H1 (cell line): ENCODE data around the gene RASD2. TPM values are rescaled to one million over a fixed set of nuclear protein-coding genes. Genes with fewer than 3 reads are reported as not detected.
A peak's percentile ranks its signal among the peaks of the same experiment; 100 is the strongest.

Experiments
- CTCF ChIA-PET: fragments of 300-600 bp; sonication (Branson Sonifier 250); formaldehyde crosslinking; loops from one replicate; lab custom pipeline; 2021; ENCODE audit not compliant: partially characterized antibody; lab: Charles Lee
- POLR2A ChIA-PET: fragments of 300-600 bp; sonication (Branson Sonifier 250); formaldehyde crosslinking; loops from one replicate; lab custom pipeline; 2021; ENCODE audit warnings: inconsistent platforms; ENCODE audit not compliant: partially characterized antibody; lab: Charles Lee
- DNase-seq, 2 experiments: peaks; one replicate each; pipeline versions ENCODE4 v3.0.0 to v3.0.0-alpha.2; 2010 to 2022; ENCODE audit warnings: low spot score in 2 of 2, low read depth in 1 of 2, mixed read lengths in 1 of 2
- FAIRE-seq: peaks from 2 replicates; lab custom pipeline; 2011; peaks lifted over from hg19 to GRCh38; lab: Jason Lieb, UNC
- H2AFZ ChIP-seq: 2 replicates; pipeline ENCODE4 v1.8.1; 2012; ENCODE audit warnings: low read length, inconsistent platforms
- H2AK5ac ChIP-seq: 2 replicates; pipeline ENCODE4 v1.6.1; 2013; ENCODE audit warnings: low read depth, low read length
- H2BK120ac ChIP-seq: replicated peaks from 2 replicates; pipeline ENCODE3; 2013; ENCODE audit warnings: low read depth, low read length, inconsistent platforms
- H2BK12ac ChIP-seq: 2 replicates; pipeline ENCODE4 v1.6.1; 2013; ENCODE audit warnings: low read depth, low read length
- H2BK15ac ChIP-seq: 2 replicates; pipeline ENCODE4 v1.6.1; 2013; ENCODE audit warnings: low read length
- H2BK20ac ChIP-seq: 2 replicates; pipeline ENCODE4 v1.6.1; 2013; ENCODE audit warnings: low read length
- H2BK5ac ChIP-seq: 2 replicates; pipeline ENCODE4 v1.6.1; 2013; ENCODE audit warnings: low read depth, low read length
- H3K14ac ChIP-seq: 2 replicates; pipeline ENCODE4 v1.6.1; 2013; ENCODE audit warnings: inconsistent platforms; ENCODE audit not compliant: insufficient read length
- H3K18ac ChIP-seq: 2 replicates; pipeline ENCODE4 v1.6.1; 2013; ENCODE audit warnings: low read length; ENCODE audit errors: extremely low read depth
- H3K23ac ChIP-seq: 2 replicates; pipeline ENCODE4 v1.6.1; 2013; ENCODE audit warnings: inconsistent platforms; ENCODE audit not compliant: insufficient read length
- H3K23me2 ChIP-seq: 2 replicates; pipeline ENCODE4 v1.6.1; 2013; ENCODE audit warnings: low read depth, low read length
- H3K27ac ChIP-seq: 2 replicates; pipeline ENCODE4 v1.6.1; 2011; ENCODE audit warnings: low read depth, low read length, inconsistent platforms
- H3K27me3 ChIP-seq, 4 experiments: replicated peaks in 1 of 4; 1 replicate in 1 of 4; 2 replicates in 3 of 4; pipeline versions ENCODE4 v1.6.1 to v1.8.1; 2011 to 2013; ENCODE audit warnings: low read length in 3 of 4, mild to moderate bottlenecking in 3 of 4, inconsistent platforms in 2 of 4, mixed read lengths in 2 of 4, moderate library complexity in 1 of 4; ENCODE audit not compliant: control insufficient read depth in 3 of 4, insufficient read depth in 3 of 4; ENCODE audit errors: extremely low read depth in 1 of 4
- H3K36me3 ChIP-seq, 4 experiments: 2 replicates each; pipeline versions ENCODE4 v1.6.1 to v1.8.1; 2011 to 2013; ENCODE audit warnings: mild to moderate bottlenecking in 4 of 4, low read length in 3 of 4, moderate library complexity in 2 of 4, control low read depth in 1 of 4, inconsistent platforms in 1 of 4; ENCODE audit not compliant: insufficient read depth in 4 of 4, control insufficient read depth in 2 of 4
- H3K4ac ChIP-seq: replicated peaks from 2 replicates; pipeline ENCODE3; 2013; ENCODE audit warnings: low read length, low read depth, mixed read lengths, inconsistent platforms; ENCODE audit not compliant: insufficient read length
- H3K4me1 ChIP-seq, 4 experiments: replicated peaks in 1 of 4; 1 replicate in 1 of 4; 2 replicates in 3 of 4; pipeline versions ENCODE4 v1.6.1 to v1.8.1; 2011 to 2013; ENCODE audit warnings: low read length in 3 of 4, inconsistent platforms in 2 of 4, mixed read lengths in 1 of 4; ENCODE audit not compliant: insufficient read depth in 4 of 4, control insufficient read depth in 3 of 4
- H3K4me2 ChIP-seq, 2 experiments: 2 replicates each; pipeline versions ENCODE4 v1.6.1 to v1.8.1; 2011 to 2013; ENCODE audit warnings: low read depth in 2 of 2, low read length in 2 of 2, control low read depth in 1 of 2, inconsistent platforms in 1 of 2, mild to moderate bottlenecking in 1 of 2; ENCODE audit not compliant: insufficient read depth in 1 of 2
- H3K4me3 ChIP-seq, 4 experiments: fragments of 200-600, 300-600 bp in 1 of 4; sonication (generic), shearing (Covaris generic), sonication (Bioruptor Twin) in 1 of 4; 2 replicates each; pipeline versions ENCODE4 v1.5.1 to v1.8.1; 2011 to 2016; ENCODE audit warnings: low read length in 4 of 4, low read depth in 3 of 4, control low read depth in 2 of 4, inconsistent platforms in 2 of 4, mild to moderate bottlenecking in 2 of 4, mixed read lengths in 1 of 4, moderate library complexity in 1 of 4; ENCODE audit not compliant: insufficient read depth in 2 of 4; ENCODE audit errors: extremely low read depth in 1 of 4
- H3K56ac ChIP-seq: replicated peaks from 2 replicates; pipeline ENCODE3; 2013; ENCODE audit warnings: low read depth, mild to moderate bottlenecking, mixed read lengths, low read length, inconsistent platforms; ENCODE audit not compliant: insufficient read length
- H3K79me1 ChIP-seq: 2 replicates; pipeline ENCODE4 v1.6.1; 2013; ENCODE audit warnings: low read depth, low read length, control low read depth
- H3K79me2 ChIP-seq, 2 experiments: 2 replicates each; pipeline versions ENCODE4 v1.6.1 to v1.8.1; 2012 to 2013; ENCODE audit warnings: low read length in 2 of 2, mild to moderate bottlenecking in 2 of 2, inconsistent platforms in 1 of 2; ENCODE audit not compliant: insufficient read depth in 2 of 2, control insufficient read depth in 1 of 2
- H3K9ac ChIP-seq, 4 experiments: replicated peaks in 1 of 4; 1 replicate in 1 of 4; 2 replicates in 3 of 4; pipeline versions ENCODE4 v1.6.1 to v1.8.1; 2011 to 2013; ENCODE audit warnings: low read depth in 3 of 4, low read length in 3 of 4, control low read depth in 2 of 4, mild to moderate bottlenecking in 2 of 4, moderate library complexity in 2 of 4, inconsistent platforms in 1 of 4; ENCODE audit errors: extremely low read depth in 1 of 4
- H3K9me3 ChIP-seq, 2 experiments: 2 replicates each; pipeline versions ENCODE4 v1.6.1 to v1.8.1; 2012 to 2013; ENCODE audit warnings: mild to moderate bottlenecking in 2 of 2, moderate library complexity in 2 of 2, control low read depth in 1 of 2, inconsistent platforms in 1 of 2, low read depth in 1 of 2, low read length in 1 of 2, mixed read lengths in 1 of 2; ENCODE audit not compliant: insufficient read depth in 2 of 2
- H4K20me1 ChIP-seq, 2 experiments: replicated peaks in 1 of 2; 2 replicates each; pipeline versions ENCODE3 to v1.8.1; 2011 to 2013; ENCODE audit warnings: inconsistent platforms in 2 of 2, low read length in 2 of 2, mild to moderate bottlenecking in 1 of 2; ENCODE audit not compliant: insufficient read depth in 2 of 2, control insufficient read depth in 1 of 2
- H4K5ac ChIP-seq: 2 replicates; pipeline ENCODE4 v1.6.1; 2013; ENCODE audit warnings: low read length, low read depth, mixed read lengths, inconsistent platforms; ENCODE audit not compliant: insufficient read length
- H4K8ac ChIP-seq: 2 replicates; pipeline ENCODE4 v1.8.0; 2013; ENCODE audit warnings: mild to moderate bottlenecking, moderate library complexity, low read length, inconsistent platforms; ENCODE audit not compliant: insufficient read depth; ENCODE audit errors: extremely low read depth
- H4K91ac ChIP-seq: replicated peaks from 2 replicates; pipeline ENCODE3; 2013; ENCODE audit warnings: low read length, mixed read lengths, inconsistent platforms; ENCODE audit not compliant: insufficient read length
- ATF2 ChIP-seq: IDR thresholded peaks from 2 replicates; pipeline ENCODE4 v1.6.1; 2012; ENCODE audit warnings: low read length, inconsistent platforms
- CTCF ChIP-seq, 3 experiments: IDR thresholded peaks; 1 replicate in 2 of 3; 2 replicates in 1 of 3; pipeline versions ENCODE4 v1.5.1 to v1.6.1; 2011; ENCODE audit warnings: low read length in 3 of 3, mild to moderate bottlenecking in 3 of 3, inconsistent platforms in 2 of 3, low read depth in 1 of 3, moderate library complexity in 1 of 3; ENCODE audit not compliant: insufficient read depth in 1 of 3; ENCODE audit errors: control extremely low read depth in 1 of 3
- SAP30 ChIP-seq: fragments of 300-600 bp; sonication (generic); IDR thresholded peaks from 2 replicates; pipeline ENCODE4 v1.7.1; 2012; ENCODE audit warnings: low read length, moderate library complexity, mild to moderate bottlenecking, inconsistent platforms; ENCODE audit not compliant: insufficient read depth, insufficient replicate concordance
- SIRT6 ChIP-seq: IDR thresholded peaks from one replicate; pipeline ENCODE4 v1.7.1; 2012; ENCODE audit warnings: low read length, inconsistent platforms
- SIX5 ChIP-seq: IDR thresholded peaks from 2 replicates; pipeline ENCODE4 v1.6.1; 2011; ENCODE audit warnings: mild to moderate bottlenecking, low read depth, low read length
- TCF12 ChIP-seq: IDR thresholded peaks from 2 replicates; pipeline ENCODE4 v1.6.1; 2011; ENCODE audit warnings: low read depth, mild to moderate bottlenecking, low read length
- YY1 ChIP-seq: IDR thresholded peaks from 2 replicates; pipeline ENCODE4 v1.6.1; 2011; ENCODE audit warnings: low read depth, mild to moderate bottlenecking, low read length
- WGBS, 2 experiments: shearing (Covaris generic) in 1 of 2; methylation state at CpG; one replicate each; pipeline versions ENCODE4 v1.1.6 to v1.1.7; 2013 to 2015; ENCODE audit warnings: low lambda C conversion rate in 2 of 2, mixed read lengths in 2 of 2, inconsistent platforms in 1 of 2, low coverage in 1 of 2, missing lambda C conversion rate in 1 of 2; ENCODE audit not compliant: insufficient replicate concordance in 2 of 2, insufficient coverage in 1 of 2, insufficient read length in 1 of 2; ENCODE audit errors: extremely low coverage in 1 of 2, missing lambda C conversion rate in 1 of 2; 5-methylcytosine and 5-hydroxymethylcytosine counted together
- polyA plus RNA-seq, 7 experiments: library from polyadenylated mRNA; depleted of rRNA in 3 of 7; stranded (reverse) in 5 of 7; unstranded in 2 of 7; fragments of >200 nt in 5 of 7; fragments of 200-250 nt in 2 of 7; gene quantifications; 1 replicate in 5 of 7; 2 replicates in 1 of 7; 4 replicates in 1 of 7; pipeline versions ENCODE4 v1.2.1 to v1.2.3, GENCODE V29; 2011 to 2013; ENCODE audit warnings: missing spikeins in 2 of 7, mixed read lengths in 2 of 7
- total RNA-seq: library from RNA; stranded (reverse); fragmentation: NEBNext Ultra II Directional; extraction: Animal tissue kit (Norgen Biotek cat#: 25700); gene quantifications from 2 replicates; pipeline ENCODE4 v1.2.1, GENCODE V29; 2021

RASD2 gene
- total and polyA plus RNA-seq, 2 of the 8 experiments (the other 6 are each of a cell fraction or from before 2014, with no cell fraction given), result 1.9 to 5.1 TPM

GRCh38 chr22:35551549-35552177 is 11.0 kb downstream of the RASD2 start:
- no peak overlapping the region for H3K23ac ChIP-seq
- H3K4ac ChIP-seq, result no peak overlapping the region
- H2BK12ac ChIP-seq, result peak overlapping the region; percentile 78; the same call in 1 of the 2 replicates
- no peaks in the 10 kb centered on the region for H3K79me1 ChIP-seq
- H2AK5ac ChIP-seq, result 0 out of 2 replicates have a peak overlapping the region, but pooled peaks have one; percentile 43
- H3K79me2 ChIP-seq, result no peaks in the 10 kb centered on the region
- H4K5ac ChIP-seq, result no peak overlapping the region
- H2BK20ac ChIP-seq, result no peak overlapping the region; the same call in 1 of the 2 replicates
- no peaks in the 10 kb centered on the region; the same call in 1 of the 2 replicates for H3K23me2 ChIP-seq
- DNase-seq (no peak), FAIRE-seq (no peak)
- H3K4me1 ChIP-seq, result peaks cover 0 to 23% (median 11%) of the 10 kb centered on the region in 4 experiments; a peak in 6 of 7 replicates
- H2AFZ ChIP-seq, result no peak overlapping the region
- no peak overlapping the region for H3K14ac ChIP-seq
- POLR2A ChIA-PET, result interaction anchor here (0.9 to 1.7 kb wide), 5 partner anchors 9 to 33 kb away, joined by 3 to 4 read pairs (median 4); no protein-coding TSS in a partner anchor
- CTCF ChIA-PET, result interaction anchor here (1.5 to 6.2 kb wide), 5 partner anchors 12 to 42 kb away, joined by 5 to 51 read pairs (median 14); partner anchors contain the start of gene RASD2
- peak overlapping the region; percentile 22 for H4K91ac ChIP-seq
- H4K20me1 ChIP-seq, result no peaks in the 10 kb centered on the region
- H3K36me3 ChIP-seq, result no peaks in the 10 kb centered on the region
- H4K8ac ChIP-seq, result no peak overlapping the region
- H3K27ac ChIP-seq, result no peak overlapping the region
- H2BK120ac ChIP-seq, result no peak overlapping the region
- 0 out of 4 replicates have a peak overlapping the region, but pooled peaks of 1 of the 2 experiments have one; percentile 1 for H3K4me2 ChIP-seq
- H3K27me3 ChIP-seq, result no peaks in the 10 kb centered on the region; a peak in 1 of 7 replicates
- H3K9me3 ChIP-seq, result no peaks in the 10 kb centered on the region
- H3K9ac ChIP-seq, result no peak overlapping the region
- H2BK15ac ChIP-seq, result no peak overlapping the region
- 0 out of 2 replicates have a peak overlapping the region, but pooled peaks have one; percentile 73 for H2BK5ac ChIP-seq
- H3K56ac ChIP-seq, result no peak overlapping the region
- 96% methylated on average over 43 of the region's 43 CpGs; no CpG with 5 or more reads in 1 of the 2 experiments for WGBS, 2 experiments
- H3K4me3 ChIP-seq, result no peak overlapping the region
- H3K18ac ChIP-seq, result no peak overlapping the region
- TF ChIP-seq ATF2 (no peak), SIX5 (no peak), SIRT6 (no peak), CTCF (IDR thresholded peaks at IDR 0.05; ENCODE audit: control extremely low read depth in 1 of 3, insufficient read depth in 1 of 3, low read depth in 1 of 3, low read length in 3 of 3) (no peak), YY1 (no peak), TCF12 (no peak), SAP30 (no peak)
